NCI-H1930 (cell line): ENCODE measurements around the gene POFUT2.

Experiments
- DNase-seq, 2 experiments: peaks; one replicate each; lab custom pipeline; 2025; lab: John Stamatoyannopoulos, UW

POFUT2 gene

DNA sequence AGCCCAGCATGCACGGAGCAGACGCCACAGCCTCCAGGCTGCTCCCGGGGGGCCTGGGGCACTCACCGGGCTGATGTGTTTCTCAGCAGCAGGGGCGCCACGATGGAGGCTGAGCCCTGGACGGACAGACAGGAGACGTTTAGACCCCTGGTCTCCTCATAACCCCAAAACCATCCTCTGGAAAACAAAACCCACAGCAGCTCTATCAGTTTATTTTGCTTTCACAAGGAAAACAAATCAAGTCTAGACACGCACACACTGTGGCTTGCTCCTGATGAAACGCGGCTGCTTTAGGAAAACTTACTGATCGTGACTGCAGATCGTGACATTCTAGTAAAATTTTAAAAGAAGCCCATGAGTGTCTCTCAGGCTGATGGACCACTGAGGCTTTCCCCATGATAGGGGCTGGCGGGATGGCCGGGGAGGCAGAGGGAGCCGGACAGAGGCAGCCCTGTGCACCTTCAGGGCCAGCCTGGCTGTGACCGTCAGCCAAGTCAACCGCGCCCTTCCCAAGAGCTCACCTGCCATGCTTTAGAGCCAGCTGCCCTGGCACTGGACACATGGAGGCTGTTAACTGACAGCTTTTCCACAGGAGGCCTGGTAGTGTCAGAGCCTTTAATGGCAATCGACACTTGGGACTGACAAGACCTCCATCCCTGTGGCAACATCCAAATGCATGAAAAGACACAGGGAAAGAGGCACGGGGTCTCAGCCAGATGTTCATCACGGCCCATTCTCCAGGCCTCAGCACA lies 5.2 kb downstream of the POFUT2 start:
- DNase-seq: no peak

DNA sequence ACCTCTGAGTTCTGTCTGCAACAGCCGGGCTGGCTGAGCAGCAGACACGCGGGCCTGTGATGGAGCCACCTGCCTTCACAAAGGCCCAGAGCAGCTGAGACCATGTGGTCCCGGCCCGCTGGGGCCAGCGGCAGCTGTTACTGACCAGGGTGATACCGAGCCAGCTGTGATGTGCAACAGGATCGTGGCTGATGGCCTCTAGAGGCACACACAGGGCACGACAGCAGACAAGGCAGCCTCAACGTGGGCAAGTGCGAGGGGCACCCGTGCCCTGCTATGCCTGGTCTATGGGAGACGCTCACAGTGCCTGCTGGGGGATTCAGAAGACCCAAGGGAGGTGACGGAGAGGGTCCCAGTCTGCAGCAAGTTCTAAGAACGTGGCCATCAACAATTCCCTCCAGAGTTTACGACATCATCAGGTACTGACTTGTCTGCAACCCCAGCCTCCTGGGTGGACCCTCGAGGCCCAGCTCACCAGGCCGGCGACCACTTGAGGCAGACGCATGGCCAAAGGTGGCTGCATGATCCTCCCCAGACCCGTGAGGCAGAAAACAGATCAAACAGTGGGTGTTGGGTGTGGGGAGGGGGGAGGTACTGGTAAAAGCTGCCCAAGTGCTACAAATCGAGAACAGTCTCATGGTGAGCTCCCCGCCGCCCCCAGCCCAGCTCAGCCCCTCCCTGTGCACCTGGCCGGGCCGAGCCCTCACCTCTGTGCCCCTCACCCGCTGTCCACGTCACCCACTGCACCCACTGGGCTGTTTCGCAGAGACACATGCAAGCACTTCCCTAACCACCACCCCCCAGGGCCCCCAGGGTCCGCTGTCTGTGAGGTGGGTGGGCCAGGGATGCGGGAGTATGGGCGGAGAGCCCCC lies 6.0 kb downstream of the POFUT2 start:
- DNase-seq: no peak

DNA sequence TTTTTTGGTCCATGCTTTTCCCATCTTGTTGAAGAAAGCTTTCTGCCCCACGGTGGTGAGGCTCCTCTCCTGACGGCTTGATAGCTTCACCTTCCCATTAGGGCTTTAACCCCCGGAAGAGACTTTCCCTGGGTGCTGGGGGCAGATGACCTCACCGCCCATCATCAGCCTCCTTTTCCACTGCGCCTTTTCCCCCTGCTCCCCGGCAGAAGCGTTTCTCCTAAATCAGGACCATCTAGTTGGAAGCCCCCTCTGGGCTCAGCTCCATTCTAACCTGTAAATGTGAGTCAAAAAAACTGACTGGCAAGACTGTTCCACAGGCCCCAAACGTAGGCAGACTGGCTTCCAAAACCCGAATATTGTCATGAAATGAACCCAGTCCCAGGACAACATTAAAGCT lies 6.7 kb downstream of the POFUT2 start:
- no peak for DNase-seq

DNA sequence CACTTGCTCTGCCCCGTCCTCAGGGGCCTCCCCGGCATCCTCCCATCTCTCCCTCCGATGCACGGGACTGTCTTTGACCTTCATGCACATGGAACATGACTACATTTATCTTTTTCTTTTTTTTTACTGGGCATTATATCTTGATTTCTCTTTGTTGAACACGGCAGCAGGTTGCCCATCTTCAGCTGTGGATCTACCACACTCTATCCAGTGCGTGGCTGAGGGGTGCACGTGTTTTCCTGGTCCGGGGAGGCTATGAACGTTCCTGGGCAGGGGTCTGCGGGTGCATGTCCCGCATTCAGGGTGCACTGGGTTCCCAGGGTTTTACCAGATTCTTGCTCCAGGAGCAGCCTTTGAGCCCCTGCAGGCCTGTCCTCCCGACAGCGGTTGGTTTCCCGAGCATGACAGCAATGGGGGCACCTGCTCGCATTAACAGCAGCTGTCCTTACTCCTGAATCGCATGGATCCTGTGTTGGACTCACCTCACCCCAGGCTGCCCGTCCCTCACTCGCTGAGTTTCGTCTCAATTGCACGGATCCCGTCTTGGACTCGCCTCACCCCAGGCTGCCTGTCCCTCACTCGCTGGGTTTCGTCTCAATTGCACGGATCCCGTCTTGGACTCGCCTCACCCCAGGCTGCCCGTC lies 7.4 kb downstream of the POFUT2 start:
- no peak for DNase-seq

DNA sequence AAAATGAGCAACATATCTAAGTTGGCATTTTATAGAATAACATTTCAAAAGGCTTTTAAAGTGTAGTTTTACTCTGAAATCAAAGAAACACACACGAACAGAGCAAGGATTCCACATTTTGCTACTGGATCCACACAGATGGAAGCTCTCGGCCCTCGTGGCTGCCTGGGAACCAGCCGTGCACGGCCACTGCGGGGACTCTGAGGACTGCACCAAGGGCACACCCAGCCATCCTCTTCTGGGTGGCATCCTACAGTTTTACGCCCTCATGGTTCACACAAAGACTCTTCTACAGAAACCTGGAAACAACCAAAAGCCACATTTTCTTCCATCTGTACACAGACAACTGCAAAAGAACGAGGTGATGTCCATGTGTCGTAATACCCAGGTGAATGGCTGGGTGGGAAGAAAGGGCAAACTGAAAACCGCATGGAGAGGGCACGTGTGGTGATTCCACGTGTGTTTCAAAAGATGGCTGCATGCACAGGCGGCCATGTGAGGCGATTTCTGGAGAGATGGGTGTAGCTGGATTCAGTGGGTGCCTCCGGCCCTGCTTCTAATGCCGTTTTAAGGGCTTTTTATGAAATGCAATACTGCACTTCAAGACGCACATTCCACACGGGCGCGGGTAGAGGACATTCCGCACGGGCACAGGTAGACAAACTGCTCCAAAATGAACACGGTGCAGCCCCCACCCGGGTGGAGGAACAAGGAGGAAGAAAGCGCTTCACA lies 8.1 kb downstream of the POFUT2 start:
- no peak for DNase-seq

DNA sequence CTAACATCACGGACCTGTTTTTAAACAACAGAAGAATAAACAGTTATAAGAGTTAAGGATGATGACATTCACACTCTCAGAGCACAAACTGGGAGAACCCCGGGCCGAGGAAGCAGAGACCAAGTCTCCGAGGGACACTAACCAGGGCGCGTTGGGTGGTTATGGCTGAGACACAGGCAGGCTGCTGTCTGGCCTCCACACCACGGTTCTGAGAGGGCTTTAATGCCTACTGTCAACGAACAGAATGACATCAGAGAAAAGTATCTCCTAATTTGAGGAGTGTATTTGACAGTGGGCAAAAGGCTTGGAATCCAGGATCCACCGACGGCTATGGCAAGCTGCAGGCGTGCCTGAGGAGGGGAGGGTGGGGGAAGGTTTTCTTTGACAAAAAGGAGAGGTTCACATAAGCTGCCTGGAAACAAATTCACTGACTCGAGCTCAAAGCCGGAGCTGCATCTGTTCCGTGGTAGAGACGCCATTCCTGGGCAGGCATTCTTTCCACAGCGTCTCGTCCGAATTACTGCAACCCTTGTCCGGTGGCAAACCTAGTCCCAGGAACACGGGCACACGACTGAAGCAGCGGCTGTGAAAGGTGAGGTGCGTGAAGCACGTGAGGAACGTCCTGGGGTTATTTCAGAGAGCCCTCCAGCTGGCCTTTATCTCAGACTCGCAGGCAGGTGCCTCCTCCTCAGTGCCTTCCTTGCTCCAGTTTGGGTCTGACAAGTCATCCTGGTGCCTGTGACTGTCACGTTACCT lies 9.4 kb downstream of the POFUT2 start:
- DNase-seq: no peak

DNA sequence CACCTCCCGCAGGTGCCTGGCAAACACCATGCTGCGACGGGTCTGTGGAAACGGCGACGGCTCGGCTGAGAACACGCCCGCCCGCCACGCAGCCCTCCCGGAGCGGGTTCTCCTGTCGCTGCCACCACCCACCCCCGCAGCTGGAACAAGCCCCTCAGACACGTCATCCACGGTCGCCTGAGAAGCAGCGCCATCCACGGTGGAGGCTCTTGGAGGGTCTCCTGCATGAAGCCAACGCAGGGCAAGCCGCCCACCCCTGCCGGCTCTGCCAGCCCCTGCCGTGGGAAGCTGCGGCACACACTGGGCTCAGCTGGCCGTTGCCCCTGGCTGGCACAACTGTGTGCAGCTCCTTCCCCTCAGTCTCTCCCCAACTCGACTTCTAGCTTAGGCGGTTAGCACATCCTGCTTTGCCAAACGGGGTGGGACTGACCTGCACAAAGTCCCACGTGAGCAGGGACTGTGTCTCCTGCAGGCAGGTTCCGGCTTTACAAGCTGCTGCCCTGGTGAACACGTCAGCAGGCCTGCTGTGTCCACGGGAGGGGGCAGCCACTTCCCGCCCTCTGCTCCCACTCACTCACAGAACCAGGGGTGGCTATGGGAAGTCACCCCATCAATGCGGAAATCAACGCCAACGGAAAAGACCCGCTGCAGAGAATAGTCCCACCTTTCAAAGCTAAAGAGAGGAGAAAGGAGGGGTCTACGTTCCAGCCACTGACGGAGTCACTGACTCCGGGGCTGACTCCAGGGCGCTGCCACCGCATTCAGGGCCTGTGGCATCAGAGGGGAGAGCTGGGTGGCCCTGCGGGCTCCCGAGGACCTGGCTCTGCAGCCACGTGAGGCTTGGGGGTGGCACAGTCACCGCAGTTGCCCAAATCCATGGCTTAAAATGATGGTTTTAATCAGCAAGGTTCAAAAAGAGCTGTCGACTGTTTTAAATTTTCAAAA lies 10.3 kb downstream of the POFUT2 start:
- no peak for DNase-seq

DNA sequence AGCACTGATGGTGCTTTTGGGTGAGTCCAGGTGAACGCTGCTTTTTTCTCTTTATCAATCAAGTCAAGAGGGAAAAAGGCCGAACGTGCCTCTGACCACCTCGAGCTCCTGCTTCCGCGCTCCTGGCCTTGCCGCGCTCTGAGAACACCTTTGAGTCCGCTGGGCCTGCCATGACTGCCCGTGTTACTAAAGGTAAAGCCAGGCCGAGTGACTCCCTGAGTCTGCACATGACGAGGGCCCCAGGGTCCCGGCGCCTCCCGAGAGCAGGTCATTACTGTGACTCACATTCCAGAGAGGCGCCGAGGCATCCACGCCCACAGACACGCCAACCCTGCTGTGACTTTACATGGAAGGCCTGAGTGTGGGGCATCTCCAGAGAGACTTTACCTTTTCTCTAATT lies 11.1 kb downstream of the POFUT2 start:
- no peak for DNase-seq

DNA sequence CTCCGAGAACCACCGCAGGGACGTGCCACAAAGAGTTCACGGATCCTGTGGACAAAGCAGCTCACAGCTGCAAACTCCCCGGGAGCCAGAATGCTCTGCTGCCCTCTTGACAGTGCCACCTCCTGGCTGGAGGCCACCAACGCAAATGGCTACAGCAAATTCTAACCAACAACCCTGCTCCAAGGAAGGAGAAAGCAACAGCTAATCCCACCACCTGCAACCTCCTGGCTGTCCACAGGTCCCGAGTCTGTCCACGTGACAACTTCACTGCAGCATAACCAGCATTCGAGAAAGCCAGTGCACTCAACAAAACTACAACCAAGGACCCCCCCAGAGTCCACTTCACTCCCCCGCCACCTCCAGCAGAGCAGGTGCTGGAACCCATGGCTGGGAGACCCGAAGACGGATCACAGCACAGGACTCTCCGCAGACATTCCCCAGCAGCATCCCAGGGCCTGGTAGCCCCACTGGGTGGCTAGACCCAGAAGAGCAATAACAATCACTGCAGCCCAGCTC lies 17.3 kb downstream of the POFUT2 start:
- DNase-seq: no peak

DNA sequence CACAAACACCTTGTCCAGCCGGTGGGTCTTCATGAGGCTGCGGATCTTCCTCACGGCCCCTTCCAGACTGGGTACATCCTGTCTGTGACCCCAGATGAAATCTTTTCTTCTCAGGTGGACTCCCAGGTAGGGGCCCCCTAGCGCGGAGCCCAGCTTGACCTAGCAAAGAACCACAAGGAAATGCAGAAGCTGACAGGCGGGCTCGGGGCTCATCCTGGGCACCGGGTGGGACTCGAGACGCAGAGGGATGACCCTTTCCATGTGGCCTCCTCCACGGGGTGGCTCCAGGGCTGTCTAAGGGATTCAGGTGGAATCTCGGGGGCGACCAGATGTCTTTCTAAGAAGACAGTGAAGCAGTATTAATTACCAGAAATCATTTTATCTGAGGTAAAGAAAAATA lies 17.8 kb downstream of the POFUT2 start:
- no peak for DNase-seq

DNA sequence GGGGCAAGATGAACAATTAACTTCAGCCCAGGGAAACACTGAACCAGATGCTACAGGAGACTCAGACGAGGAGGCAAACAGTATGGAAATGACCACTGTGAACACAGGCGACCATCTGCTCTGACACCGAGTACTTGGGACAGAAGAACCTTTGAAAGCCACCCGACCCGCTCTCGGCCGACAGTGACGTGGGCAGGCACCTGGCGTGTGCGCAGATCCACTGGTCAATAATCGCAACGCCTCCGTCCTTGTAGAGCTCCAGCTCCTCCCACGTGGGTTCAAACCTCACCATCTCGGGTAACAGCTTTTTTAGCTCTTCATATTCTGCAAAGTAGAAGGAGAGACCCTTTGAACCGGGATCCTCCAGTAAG lies 20.3 kb downstream of the POFUT2 start:
- no peak for DNase-seq

DNA sequence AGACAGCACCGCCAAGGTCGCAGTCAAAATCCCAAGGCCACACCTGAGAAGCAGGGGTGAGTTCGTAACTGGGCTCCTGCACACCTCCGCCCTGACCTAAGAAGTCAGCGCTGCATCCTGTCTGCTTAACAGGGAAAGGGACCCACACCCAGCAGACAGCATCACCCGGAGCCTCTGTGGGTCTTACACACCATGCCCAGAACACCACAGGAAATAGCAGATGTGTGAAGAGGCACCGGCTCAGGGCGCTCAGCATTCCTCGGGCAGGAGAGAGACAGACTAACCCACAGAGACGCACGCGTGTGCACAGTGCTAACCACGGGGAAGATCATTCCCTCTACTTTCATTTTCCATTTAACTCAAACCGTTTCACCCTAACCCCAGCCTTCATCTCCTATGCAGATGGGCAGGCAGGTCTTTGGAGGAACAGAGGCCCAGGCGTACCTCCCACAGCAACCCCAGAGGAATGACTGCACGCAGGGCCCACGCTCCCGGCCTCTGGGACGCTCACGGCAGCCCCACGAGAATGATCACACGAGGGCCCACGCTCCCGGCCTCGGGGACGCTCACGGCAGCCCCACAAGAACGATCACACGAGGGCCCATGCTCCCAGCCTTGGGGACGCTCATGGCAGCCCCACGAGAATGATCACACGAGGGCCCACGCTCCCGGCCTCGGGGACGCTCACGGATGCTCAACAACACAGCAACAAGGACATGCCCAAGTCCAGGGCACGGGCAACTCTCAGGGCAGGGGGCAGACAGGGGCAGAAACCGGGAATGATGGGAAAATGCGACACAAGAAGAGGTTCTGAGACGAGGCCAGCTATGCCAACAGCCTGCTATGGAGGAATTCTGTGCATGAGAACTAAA lies 20.9 kb downstream of the POFUT2 start:
- DNase-seq: no peak

DNA sequence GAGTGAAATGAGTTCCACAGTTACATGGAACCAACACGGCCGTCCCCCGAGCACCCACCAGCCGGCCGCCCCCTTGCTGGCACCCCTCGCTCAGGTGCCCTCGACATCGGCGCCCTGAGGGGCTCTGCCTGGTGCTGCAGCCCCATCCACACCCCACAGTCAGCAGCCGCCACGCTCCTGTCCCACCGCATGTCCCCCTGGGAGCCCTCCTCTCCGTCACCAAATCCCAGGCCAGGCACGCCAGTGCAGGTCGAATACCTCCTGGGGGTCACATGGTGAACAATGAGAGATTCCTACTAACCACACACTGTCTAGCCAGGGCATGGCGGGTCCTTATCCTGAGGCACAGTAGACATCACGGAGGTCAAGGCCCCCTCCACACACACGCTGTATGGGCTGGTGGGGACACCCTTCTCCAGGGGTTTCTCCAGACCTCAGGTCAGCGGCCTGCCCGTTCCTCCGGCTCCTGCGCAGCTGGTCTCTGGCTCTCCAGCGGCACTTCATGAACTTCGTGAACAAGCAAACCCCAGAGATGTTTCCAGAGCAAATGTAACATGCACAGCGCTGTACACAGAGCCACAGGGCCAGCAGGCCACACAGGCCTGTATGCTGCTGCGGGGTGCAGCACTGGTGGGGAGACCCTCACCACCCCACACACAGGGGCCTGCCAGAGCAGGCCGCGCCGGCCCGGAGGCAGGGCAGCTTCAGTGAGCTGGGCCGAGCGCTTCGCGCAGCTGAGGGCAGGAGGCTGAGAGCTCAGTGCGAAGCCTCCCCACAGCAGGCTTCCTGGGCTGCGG lies 21.8 kb downstream of the POFUT2 start:
- DNase-seq: no peak

DNA sequence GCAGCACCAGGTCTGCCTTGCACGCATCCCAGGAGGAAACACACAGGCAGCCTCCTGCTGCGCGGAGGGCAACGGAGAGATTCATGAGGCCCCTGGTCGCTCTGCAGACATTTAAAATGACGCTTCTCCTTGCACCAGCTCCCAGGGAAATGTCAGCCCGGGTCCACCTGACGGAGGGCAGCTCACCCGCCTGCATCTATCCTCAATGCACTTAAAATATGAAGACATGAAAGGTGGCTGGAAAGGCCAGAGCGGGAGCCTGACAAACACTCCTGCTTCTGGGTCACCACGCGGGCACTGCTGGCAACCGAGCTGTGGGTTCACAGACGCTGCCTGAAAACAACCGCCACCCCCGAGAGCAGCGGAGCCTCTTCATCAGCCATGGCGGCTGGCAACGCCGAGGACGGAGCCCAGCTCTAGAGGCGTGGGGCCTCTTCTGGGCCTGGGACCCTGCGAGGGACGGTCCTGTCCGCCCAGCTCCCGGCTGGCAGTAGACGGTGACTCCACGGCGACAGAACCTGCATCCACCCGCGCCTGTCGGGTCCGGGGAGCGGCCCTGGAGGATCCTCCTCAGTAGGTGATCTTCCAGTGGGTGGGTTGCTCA lies 22.7 kb downstream of the POFUT2 start:
- DNase-seq: no peak

DNA sequence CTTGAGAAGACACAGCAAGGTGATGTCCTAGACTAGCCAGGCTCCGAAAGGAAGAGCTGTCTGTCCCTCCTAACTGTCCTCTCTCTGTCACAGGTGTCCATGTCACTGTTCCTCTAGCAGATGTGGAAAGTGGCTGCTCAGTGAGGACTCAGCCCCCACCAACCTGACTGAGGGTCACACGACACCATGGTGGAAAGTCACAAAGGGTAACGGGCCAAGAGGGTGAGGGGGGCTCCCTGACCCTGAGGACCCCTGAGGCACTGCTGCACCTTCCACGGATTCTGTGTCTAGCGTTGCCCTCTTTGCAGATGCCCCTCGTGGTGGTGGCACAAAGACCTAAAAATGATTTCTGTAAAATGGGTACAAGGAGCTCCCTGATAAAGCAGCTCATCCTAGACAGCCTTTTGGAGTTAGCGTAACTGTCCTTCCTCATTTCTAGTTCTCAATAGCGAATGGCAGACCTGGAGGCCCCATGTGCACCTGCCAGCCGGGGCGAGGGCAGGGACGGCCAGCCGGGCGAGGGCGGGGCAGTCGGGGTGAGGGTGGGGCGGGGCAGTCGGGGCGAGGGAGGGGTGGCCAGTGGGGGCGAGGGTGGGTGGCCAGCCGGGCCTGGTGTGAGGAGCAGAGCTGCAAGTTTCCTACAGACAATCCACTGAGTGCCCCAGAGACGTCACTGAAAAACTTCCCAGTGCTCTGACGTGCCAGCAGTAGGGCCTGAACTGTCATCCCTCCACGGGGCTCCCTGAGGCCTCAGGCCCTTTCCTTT lies 23.4 kb downstream of the POFUT2 start:
- no peak for DNase-seq

DNA sequence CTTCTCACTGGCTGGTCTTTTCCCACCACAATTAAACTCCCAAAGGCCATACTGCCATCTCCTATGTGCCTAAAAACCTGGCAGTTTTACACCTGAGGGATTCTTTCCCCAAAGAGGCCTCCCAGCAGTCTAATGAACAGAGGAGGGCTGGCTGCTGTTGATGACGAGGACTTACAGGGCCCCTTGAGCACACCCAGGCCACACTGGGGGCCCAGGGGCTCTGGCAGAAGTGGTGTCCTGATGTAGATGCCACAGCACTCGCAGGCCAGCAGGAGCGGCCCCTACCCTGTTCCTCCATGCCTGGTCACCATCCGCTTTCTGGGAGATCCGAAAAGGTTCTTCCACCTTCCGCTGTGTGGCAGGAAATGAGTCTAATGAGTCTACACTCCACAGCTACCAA lies 24.2 kb downstream of the POFUT2 start:
- no peak for DNase-seq

DNA sequence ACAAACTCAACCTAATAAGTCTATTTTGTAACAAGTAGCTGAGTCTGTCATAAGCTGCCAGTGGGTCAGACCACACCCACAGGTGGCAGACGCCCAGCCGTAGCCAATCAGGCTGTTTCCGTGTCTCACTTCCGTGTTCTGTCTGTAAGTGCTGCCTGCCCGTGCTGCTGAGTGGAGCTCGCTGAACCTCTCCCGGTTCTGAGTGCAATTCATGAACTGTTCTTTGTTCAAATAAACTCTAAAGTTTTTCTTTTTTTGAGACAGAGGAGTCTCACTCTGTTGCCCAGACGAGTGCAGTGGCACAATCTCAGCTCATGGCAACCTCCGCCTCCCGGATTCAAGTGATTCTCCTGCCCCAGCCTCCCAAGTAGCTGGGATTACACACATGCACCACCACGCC lies 25.1 kb downstream of the POFUT2 start:
- no peak for DNase-seq
